ENCODE results near the gene TFPI. TPM values are rescaled to one million over a fixed set of nuclear protein-coding genes. Genes with fewer than 3 reads are reported as not detected.

TFPI gene
- total and polyA plus RNA-seq, 2 donors (not counting 1 experiment from before 2014, with no cell fraction given) = not detected

GRCh38 chr2:187549951-187550555 lies 4.2 kb downstream of the TFPI start:
- no peak overlapping the region for H3K4me2 ChIP-seq (replicated peaks; ENCODE audit: low read depth, low read length, poor library complexity, severe bottlenecking)
- H3K4me3 Mint-ChIP-seq = no peak overlapping the region
- no peaks in the 10 kb centered on the region for H3K79me2 ChIP-seq (ENCODE audit: control insufficient read depth, insufficient read depth, low read length)
- ChIA-PET CTCF (no interaction called here), POLR2A (no interaction called here)
- H3K9me3 Mint-ChIP-seq (ENCODE audit: insufficient read depth) = no peaks in the 10 kb centered on the region
- no peak for DNase-seq
- no peaks in the 10 kb centered on the region for H3K36me3 ChIP-seq (replicated peaks in 1 of 2; ENCODE audit: control extremely low read depth in 1 of 2, control insufficient read depth in 1 of 2, extremely low read depth in 1 of 2, insufficient read depth in 2 of 2, low read length in 1 of 2)
- ATAC-seq (ENCODE audit: low read depth) = no peak
- no peaks in the 10 kb centered on the region for H4K20me1 ChIP-seq (ENCODE audit: control insufficient read depth, insufficient read depth, low read length, poor library complexity, severe bottlenecking)
- no peaks in the 10 kb centered on the region for H3K27me3 ChIP-seq (replicated peaks in 1 of 4; ENCODE audit: control extremely low read depth in 1 of 4, control insufficient read depth in 3 of 4, insufficient read depth in 4 of 4, low read length in 3 of 4)
- H3K9ac ChIP-seq (ENCODE audit: low read length) = no peak overlapping the region
- no peak overlapping the region for H2AFZ ChIP-seq (ENCODE audit: insufficient read depth, low read depth, low read length, poor library complexity, severe bottlenecking)
- WGBS (ENCODE audit: insufficient coverage) = 58% methylated on average over 3 of the region's 3 CpGs
- TF ChIP-seq EZH2 (IDR thresholded peaks at IDR 0.05; ENCODE audit: borderline replicate concordance, insufficient read depth, low read depth, low read length, poor library complexity, severe bottlenecking) = no peak
- TF ChIP-seq, protein P1, sequence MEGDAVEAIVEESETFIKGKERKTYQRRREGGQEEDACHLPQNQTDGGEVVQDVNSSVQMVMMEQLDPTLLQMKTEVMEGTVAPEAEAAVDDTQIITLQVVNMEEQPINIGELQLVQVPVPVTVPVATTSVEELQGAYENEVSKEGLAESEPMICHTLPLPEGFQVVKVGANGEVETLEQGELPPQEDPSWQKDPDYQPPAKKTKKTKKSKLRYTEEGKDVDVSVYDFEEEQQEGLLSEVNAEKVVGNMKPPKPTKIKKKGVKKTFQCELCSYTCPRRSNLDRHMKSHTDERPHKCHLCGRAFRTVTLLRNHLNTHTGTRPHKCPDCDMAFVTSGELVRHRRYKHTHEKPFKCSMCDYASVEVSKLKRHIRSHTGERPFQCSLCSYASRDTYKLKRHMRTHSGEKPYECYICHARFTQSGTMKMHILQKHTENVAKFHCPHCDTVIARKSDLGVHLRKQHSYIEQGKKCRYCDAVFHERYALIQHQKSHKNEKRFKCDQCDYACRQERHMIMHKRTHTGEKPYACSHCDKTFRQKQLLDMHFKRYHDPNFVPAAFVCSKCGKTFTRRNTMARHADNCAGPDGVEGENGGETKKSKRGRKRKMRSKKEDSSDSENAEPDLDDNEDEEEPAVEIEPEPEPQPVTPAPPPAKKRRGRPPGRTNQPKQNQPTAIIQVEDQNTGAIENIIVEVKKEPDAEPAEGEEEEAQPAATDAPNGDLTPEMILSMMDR (IDR thresholded peaks at IDR 0.05) = no peak
- H3K4me1 Mint-ChIP-seq = peaks cover 4% of the 10 kb centered on the region
- H3K27me3 Mint-ChIP-seq = peaks cover 4% of the 10 kb centered on the region
- peaks cover 0 to 3% of the 10 kb centered on the region in 2 donors for H3K4me1 ChIP-seq (ENCODE audit: control insufficient read depth in 2 of 2, insufficient read depth in 2 of 2, low read length in 2 of 2)
- intact Hi-C loops (cut with micrococcal nuclease) = no loop called here
- no peak overlapping the region for H3K4me3 ChIP-seq (ENCODE audit: control extremely low read depth in 1 of 5, extremely low read depth in 1 of 5, insufficient read depth in 1 of 5, low read depth in 2 of 5, low read length in 4 of 5)
- H3K27ac ChIP-seq (ENCODE audit: low read length in 2 of 2) = no peak overlapping the region
- no peak overlapping the region for H3K27ac Mint-ChIP-seq
- no peaks in the 10 kb centered on the region for H3K9me3 ChIP-seq (ENCODE audit: control extremely low read depth in 1 of 3, control insufficient read depth in 2 of 3, insufficient read depth in 1 of 3, low read length in 2 of 3)

- H3K27ac ChIP-seq (ENCODE audit: low read length in 2 of 2) = no peak overlapping the region
- DNase-seq (no peak), ATAC-seq (ENCODE audit: low read depth) (no peak)
- no peak overlapping the region for H3K27ac Mint-ChIP-seq
- H3K79me2 ChIP-seq (ENCODE audit: control insufficient read depth, insufficient read depth, low read length) = no peaks in the 10 kb centered on the region
- H3K9me3 Mint-ChIP-seq (ENCODE audit: insufficient read depth) = no peaks in the 10 kb centered on the region
- POLR2A ChIA-PET = no interaction called here
- no peak overlapping the region for H3K4me3 ChIP-seq (ENCODE audit: control extremely low read depth in 1 of 5, extremely low read depth in 1 of 5, insufficient read depth in 1 of 5, low read depth in 2 of 5, low read length in 4 of 5)
- no peak overlapping the region for H3K4me3 Mint-ChIP-seq
- H3K36me3 ChIP-seq (replicated peaks in 1 of 2; ENCODE audit: control extremely low read depth in 1 of 2, control insufficient read depth in 1 of 2, extremely low read depth in 1 of 2, insufficient read depth in 2 of 2, low read length in 1 of 2) = no peaks in the 10 kb centered on the region
- no peak overlapping the region for H3K9ac ChIP-seq (ENCODE audit: low read length)
- CTCF ChIA-PET = interaction anchor here (0.6 kb wide), 1 partner anchor 110 kb away, joined by 3 read pairs; no protein-coding TSS in a partner anchor
- H3K4me1 Mint-ChIP-seq = peaks cover 3% of the 10 kb centered on the region
- H3K4me2 ChIP-seq (replicated peaks; ENCODE audit: low read depth, low read length, poor library complexity, severe bottlenecking) = no peak overlapping the region
- no peak overlapping the region for H2AFZ ChIP-seq (ENCODE audit: insufficient read depth, low read depth, low read length, poor library complexity, severe bottlenecking)
- H3K4me1 ChIP-seq (ENCODE audit: control insufficient read depth in 2 of 2, insufficient read depth in 2 of 2, low read length in 2 of 2) = peaks cover 0 to under 1% of the 10 kb centered on the region in 2 donors
- TF ChIP-seq, protein P1 (IDR thresholded peaks at IDR 0.05) = no peak
- no peak for TF ChIP-seq EZH2 (IDR thresholded peaks at IDR 0.05; ENCODE audit: borderline replicate concordance, insufficient read depth, low read depth, low read length, poor library complexity, severe bottlenecking)
- H3K27me3 Mint-ChIP-seq = peaks cover 3% of the 10 kb centered on the region
- H4K20me1 ChIP-seq (ENCODE audit: control insufficient read depth, insufficient read depth, low read length, poor library complexity, severe bottlenecking) = no peaks in the 10 kb centered on the region
- no peaks in the 10 kb centered on the region for H3K9me3 ChIP-seq (ENCODE audit: control extremely low read depth in 1 of 3, control insufficient read depth in 2 of 3, insufficient read depth in 1 of 3, low read length in 2 of 3)
- intact Hi-C loops (cut with micrococcal nuclease) = no loop called here
- H3K27me3 ChIP-seq (replicated peaks in 1 of 4; ENCODE audit: control extremely low read depth in 1 of 4, control insufficient read depth in 3 of 4, insufficient read depth in 4 of 4, low read length in 3 of 4) = no peaks in the 10 kb centered on the region
Observed at GRCh38 chr2:187549193-187549592, 5.0 kb downstream of the TFPI start.
